Mesodermal cell (in vitro differentiated cells): ENCODE results near the gene EPHB2.
A peak's percentile ranks its signal among the peaks of the same experiment; 100 is the strongest.

ENCODE experiments used
- H3K27ac ChIP-seq: 2 replicates; pipeline ENCODE4 v1.7.0; 2013; ENCODE audit warnings: mild to moderate bottlenecking, low read depth, low read length, moderate library complexity; ENCODE audit not compliant: severe bottlenecking
- H3K36me3 ChIP-seq: 2 replicates; pipeline ENCODE4 v1.7.1; 2013; ENCODE audit warnings: mild to moderate bottlenecking, low read length, moderate library complexity; ENCODE audit not compliant: control insufficient read depth, insufficient read depth
- H3K4me1 ChIP-seq: one replicate; pipeline ENCODE4 v1.7.1; 2013; ENCODE audit warnings: mild to moderate bottlenecking, low read length; ENCODE audit not compliant: insufficient read depth, control insufficient read depth, poor library complexity, severe bottlenecking
- H3K4me3 ChIP-seq: 2 replicates; pipeline ENCODE4 v1.7.0; 2013; ENCODE audit warnings: low read length, control low read depth, mild to moderate bottlenecking; ENCODE audit not compliant: insufficient read depth, poor library complexity, severe bottlenecking; ENCODE audit errors: extremely low read depth
- H3K9me3 ChIP-seq: 2 replicates; pipeline ENCODE4 v1.7.1; 2013; ENCODE audit warnings: mild to moderate bottlenecking, low read length, moderate library complexity; ENCODE audit not compliant: control insufficient read depth
- WGBS, 2 experiments: methylation state at CpG; one replicate each; pipeline ENCODE4 v1.1.5; 2013; ENCODE audit warnings: missing lambda C conversion rate in 2 of 2; ENCODE audit not compliant: insufficient coverage in 2 of 2; 5-methylcytosine and 5-hydroxymethylcytosine counted together

EPHB2 gene

DNA sequence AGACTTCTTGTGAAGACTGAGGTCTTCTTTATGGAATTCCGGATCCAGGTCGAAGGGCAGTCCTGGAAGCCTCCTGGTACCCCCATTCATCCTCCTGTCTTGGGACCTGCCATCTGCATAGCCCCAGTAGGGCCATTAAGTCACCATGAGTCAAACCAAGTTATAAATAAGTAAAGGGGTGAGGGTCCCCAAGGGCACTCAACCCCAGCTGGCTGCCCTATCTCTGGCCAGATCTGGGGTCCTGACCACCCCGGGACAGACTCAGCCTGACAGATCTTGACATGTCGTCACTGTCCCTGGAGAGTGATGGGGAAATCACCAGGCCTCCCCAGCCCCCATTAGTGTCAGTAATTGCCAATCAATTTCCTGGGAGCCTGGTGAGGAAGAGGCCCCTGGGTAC, 108.7 kb downstream of the EPHB2 start:
- 100% methylated on average over 2 of the region's 4 CpGs; no CpG with 5 or more reads in 1 of the 2 experiments for WGBS, 2 experiments
- peaks cover 16% of the 10 kb centered on the region for H3K4me1 ChIP-seq
- H3K27ac ChIP-seq = no peak overlapping the region
- no peak overlapping the region for H3K4me3 ChIP-seq
- no peaks in the 10 kb centered on the region for H3K9me3 ChIP-seq
- H3K36me3 ChIP-seq = no peaks in the 10 kb centered on the region

DNA sequence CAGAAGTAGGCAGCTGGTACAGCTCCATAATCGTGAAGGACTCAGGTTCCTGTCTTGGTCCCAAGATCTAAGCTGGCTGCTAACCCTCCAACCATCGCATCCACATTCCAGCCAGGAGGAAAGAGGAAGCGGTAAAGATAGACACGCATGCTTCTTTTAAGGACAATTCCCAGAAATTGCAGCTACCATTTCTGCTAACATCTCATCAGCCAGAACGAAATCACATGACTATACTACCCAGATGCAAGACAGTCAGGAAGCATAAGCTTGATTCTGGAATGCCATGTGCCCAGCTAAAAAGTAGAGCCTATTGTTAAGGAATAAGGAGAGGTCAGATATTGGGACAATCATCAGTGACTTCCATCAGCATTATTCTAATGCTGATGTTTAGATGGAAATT, 110.4 kb downstream of the EPHB2 start:
- 85 to 95% methylated on average over 2 of the region's 5 CpGs for WGBS, 2 experiments
- Histone ChIP-seq H3K27ac (no peak overlapping the region), H3K4me1 (peaks cover 22% of the 10 kb centered on the region), H3K9me3 (no peaks in the 10 kb centered on the region), H3K4me3 (no peak overlapping the region), H3K36me3 (no peaks in the 10 kb centered on the region)

- WGBS, 2 experiments = 86 to 91% methylated on average over 1 of the region's 1 CpG
- H3K9me3 ChIP-seq = no peaks in the 10 kb centered on the region
- H3K4me3 ChIP-seq = no peak overlapping the region
- H3K4me1 ChIP-seq = peaks cover 27% of the 10 kb centered on the region
- H3K36me3 ChIP-seq = no peaks in the 10 kb centered on the region
- H3K27ac ChIP-seq = no peak overlapping the region
These were observed 111.7 kb downstream of the EPHB2 start for GRCh38 chr1:22822371-22822770.

GRCh38 chr1:22824466-22824865, 113.8 kb downstream of the EPHB2 start:
- Histone ChIP-seq H3K36me3 (no peaks in the 10 kb centered on the region), H3K9me3 (no peaks in the 10 kb centered on the region), H3K4me3 (no peak overlapping the region), H3K27ac (no peak overlapping the region), H3K4me1 (peaks cover 34% of the 10 kb centered on the region)
- 92 to 94% methylated on average over 9 to 10 of the region's 10 CpGs for WGBS, 2 experiments

- Histone ChIP-seq H3K4me1 (peaks cover 38% of the 10 kb centered on the region), H3K27ac (no peak overlapping the region), H3K36me3 (no peaks in the 10 kb centered on the region), H3K4me3 (no peak overlapping the region), H3K9me3 (no peaks in the 10 kb centered on the region)
- 90 to 93% methylated on average over 5 of the region's 5 CpGs for WGBS, 2 experiments
These were observed 114.3 kb downstream of the EPHB2 start for GRCh38 chr1:22824975-22825374.

DNA sequence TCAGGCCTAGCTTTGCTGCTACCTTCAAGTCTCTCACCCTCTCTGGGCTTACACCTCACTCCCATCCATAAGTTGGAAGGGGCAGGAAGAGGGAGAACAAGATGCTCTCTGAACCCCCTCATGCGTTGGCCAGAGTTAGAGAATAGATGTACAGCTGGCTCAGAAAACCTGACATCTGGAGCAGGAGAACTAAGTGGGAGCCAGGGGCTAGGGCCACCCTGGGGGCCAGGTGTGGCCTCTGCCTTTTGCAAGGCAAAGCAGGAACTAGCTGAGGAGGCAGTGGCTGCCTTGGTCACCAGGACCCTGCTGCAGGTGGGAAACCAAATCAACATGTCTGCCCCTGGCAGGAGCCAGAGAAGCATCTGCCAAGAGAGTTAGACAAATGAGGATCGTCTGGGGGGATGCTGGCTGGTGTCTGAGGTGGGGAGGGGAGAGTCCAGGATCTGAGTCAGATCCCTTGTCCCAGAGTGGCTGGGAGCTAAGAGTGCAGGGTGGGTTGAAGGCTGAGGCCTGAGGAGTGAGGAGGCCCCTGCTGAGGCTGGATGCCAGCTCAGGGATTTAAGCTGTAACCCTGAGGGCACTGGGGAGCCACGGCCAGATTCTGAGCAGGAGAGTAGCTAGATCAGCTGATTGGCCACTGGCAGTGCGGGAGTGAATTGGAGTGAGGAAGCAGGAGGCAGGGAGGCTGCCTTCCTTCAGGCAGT, 115.0 kb downstream of the EPHB2 start:
- Histone ChIP-seq H3K4me1 (peaks cover 38% of the 10 kb centered on the region), H3K4me3 (no peak overlapping the region), H3K9me3 (no peaks in the 10 kb centered on the region), H3K27ac (no peak overlapping the region), H3K36me3 (no peaks in the 10 kb centered on the region)
- WGBS, 2 experiments = 77 to 84% methylated on average over 3 of the region's 4 CpGs

DNA sequence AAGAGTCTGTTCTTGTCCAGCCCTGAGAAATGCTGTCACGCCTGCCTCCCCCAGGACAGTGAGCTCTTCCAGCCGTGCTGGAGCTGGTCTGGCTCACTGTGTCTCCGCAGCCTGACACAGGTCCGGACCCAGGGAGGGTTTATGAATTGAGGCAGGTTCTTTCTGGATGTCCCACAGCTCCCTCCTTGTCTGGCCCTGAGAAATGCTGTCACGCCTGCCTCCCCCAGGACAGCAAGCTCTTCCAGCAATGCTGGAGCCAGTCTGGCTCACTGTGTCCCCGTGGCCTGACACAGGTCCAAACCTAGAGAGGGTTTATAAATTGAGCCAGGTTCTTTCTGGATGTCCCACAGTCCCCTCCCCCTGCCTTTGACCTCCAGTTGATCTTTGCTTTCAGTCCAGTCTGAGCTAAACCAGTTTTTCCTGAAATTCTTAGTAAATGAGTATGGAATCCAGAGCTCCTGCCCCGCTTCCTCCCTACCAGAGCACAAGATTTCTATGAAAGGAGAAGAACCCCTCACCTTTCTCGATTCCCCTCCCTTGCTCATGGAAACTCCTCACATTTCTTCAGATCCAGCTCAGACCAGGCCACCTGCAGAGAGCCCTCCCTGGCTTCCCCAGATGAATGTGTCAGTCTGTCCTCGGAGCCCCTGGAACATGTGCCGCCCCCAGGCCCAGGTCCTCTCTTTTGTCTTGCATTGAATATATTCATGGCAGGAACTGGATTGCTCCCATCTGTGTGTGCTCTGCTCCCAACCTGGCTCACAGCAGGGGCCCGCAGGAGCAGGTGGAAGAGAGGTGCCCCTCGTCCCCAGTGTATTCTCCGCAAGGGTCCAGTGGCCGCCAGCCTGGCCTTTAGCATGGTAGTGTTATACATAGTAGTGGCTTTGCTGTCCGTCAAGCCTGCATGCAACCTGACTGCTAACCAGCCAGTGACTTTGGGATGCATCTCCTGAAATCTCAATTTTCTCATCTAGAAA, 116.3 kb downstream of the EPHB2 start:
- peak overlapping the region; percentile 71 for H3K27ac ChIP-seq
- H3K4me1 ChIP-seq = peaks cover 41% of the 10 kb centered on the region
- H3K9me3 ChIP-seq = no peaks in the 10 kb centered on the region
- H3K36me3 ChIP-seq = no peaks in the 10 kb centered on the region
- 75 to 82% methylated on average over 10 to 11 of the region's 15 CpGs for WGBS, 2 experiments
- H3K4me3 ChIP-seq = no peak overlapping the region

DNA sequence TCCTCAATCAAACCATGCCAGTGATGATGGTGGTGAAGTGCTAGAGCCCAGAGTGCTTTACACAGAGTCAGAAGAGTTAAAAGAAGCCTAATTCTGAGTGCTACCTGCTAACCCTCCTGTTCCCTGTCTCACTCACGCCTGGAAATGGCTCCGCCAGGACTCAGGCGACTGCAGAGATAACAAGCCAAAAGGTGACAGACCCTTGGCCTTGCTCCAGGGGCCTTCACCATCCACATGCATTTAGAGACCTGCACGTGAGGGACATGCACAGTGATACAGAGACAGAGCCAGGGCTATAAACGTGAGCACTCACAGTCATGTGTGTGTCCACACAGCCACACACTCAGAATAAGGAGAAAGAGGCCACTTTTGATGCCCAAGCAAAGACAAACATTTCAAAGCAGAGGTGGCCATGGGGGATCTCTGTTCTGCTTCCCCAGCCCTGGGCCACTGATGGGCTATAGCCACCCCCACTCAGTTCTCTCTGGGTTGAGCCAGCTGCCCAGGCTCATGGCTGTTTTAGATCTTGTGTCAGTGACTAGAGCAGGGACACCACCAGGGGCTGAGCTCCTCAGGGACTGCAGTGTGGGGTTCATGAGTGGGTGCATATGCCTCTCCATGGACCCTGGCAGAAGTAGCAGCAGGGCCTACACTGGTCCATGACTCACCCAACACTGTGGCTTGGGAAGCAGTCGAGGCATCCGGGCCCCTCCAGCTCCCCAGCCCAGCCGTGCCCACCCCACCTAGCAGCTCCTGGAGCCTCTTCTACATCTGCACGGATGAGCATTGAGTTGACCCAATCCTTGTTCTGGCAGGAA, 117.2 kb downstream of the EPHB2 start:
- Histone ChIP-seq H3K4me1 (peaks cover 46% of the 10 kb centered on the region), H3K27ac (no peak overlapping the region), H3K9me3 (no peaks in the 10 kb centered on the region), H3K4me3 (no peak overlapping the region), H3K36me3 (no peaks in the 10 kb centered on the region)
- WGBS, 2 experiments = 73 to 79% methylated on average over 8 to 9 of the region's 9 CpGs

- H3K27ac ChIP-seq = no peak overlapping the region
These were observed 118.1 kb downstream of the EPHB2 start for GRCh38 chr1:22828484-22829308.

More at GRCh38 chr1:22828484-22829308, 118.1 kb downstream of the EPHB2 start:
- H3K4me3 ChIP-seq = no peak overlapping the region
- WGBS, 2 experiments = 87% methylated on average over 12 to 14 of the region's 15 CpGs
- no peaks in the 10 kb centered on the region for H3K9me3 ChIP-seq
- peaks cover 46% of the 10 kb centered on the region for H3K4me1 ChIP-seq
- no peaks in the 10 kb centered on the region for H3K36me3 ChIP-seq
